ENCODE measurements around the gene MBD2.
A peak's percentile ranks its signal among the peaks of the same experiment; 100 is the strongest.
"Not testable (repeated sequence)": the region's sequence is repeated elsewhere in the genome, so short reads cannot be mapped to it uniquely, and the experiment has no call there.

MBD2 gene

DNA sequence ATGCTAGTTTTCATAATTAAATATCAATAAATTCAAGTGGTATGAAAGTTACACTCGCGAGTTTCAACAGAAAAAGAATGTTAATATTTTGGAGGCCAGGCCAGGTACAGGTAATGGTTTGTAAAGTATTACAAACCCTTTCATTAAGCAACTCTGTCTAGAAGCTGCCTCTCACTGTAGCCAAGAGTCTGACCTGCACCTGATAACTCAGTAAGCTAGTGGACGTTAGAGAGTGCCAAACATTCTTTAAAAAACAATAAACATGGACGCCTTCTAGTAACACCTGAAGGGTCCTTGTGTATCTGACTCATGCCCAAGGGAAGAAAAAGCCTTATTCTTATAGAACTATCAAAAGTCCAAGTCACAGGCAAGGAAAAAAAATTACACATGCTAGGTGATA lies 70.2 kb downstream of the MBD2 start:
- no peak for FAIRE-seq
- DNase-seq (ENCODE audit: low spot score) = no peak

GRCh38 chr18:54151376-54151775 lies 73.1 kb downstream of the MBD2 start:
- FAIRE-seq (no peak), DNase-seq (ENCODE audit: low spot score) (no peak)

- no peak for FAIRE-seq
- DNase-seq (ENCODE audit: low spot score) = no peak
Observed at GRCh38 chr18:54150226-54150625, 74.2 kb downstream of the MBD2 start.

DNA sequence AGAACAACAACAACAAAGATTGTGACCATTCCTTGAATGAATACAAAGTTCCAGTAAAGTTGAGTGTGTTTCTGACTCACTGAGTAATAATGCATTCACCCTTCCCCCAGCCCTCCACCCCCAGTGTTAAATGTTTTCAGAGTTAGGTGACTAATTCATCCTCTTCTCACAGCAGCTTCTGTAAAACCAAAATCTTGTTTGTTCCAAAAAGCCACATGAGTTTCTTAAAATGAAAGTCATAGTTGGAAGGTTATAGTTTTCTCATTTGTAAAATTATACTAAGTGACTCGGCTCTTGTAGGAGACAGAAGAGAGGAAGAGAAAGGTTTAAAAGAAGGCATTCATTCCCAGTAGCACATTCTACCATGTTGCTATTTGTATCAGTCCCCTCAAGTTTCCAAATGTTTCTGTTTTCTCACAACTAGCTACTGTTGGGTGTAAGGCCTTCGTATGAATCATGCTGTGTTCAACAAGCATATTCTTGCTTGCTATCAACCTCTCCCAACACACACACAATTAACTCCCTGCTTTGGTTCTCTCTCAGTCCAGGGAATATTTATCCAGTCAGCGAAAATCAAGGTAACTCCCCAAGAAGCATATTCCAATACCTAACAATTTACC lies 75.3 kb downstream of the MBD2 start:
- FAIRE-seq (peak; percentile 91), DNase-seq (ENCODE audit: low spot score) (peak; percentile 60)

DNA sequence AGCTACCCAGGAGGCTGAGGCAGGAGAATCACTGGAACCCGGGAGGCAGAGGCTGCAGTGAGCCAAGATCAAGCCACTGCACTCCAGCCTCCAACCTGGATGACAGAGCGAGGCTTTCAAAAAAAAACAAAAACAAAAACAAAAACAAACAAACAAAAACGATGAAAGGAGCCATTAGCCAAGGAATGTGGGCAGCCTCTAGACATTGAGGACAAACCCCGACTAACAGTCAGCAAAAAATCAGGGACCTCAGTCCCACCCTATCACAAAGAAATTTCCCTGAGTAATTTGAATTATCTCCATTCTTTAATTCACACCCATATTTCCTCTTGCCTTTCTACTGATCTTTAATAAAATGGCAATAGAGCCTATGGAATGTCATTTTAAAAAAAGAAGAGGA lies 75.8 kb downstream of the MBD2 start:
- DNase-seq (ENCODE audit: low spot score) = no peak
- FAIRE-seq = no peak

DNA sequence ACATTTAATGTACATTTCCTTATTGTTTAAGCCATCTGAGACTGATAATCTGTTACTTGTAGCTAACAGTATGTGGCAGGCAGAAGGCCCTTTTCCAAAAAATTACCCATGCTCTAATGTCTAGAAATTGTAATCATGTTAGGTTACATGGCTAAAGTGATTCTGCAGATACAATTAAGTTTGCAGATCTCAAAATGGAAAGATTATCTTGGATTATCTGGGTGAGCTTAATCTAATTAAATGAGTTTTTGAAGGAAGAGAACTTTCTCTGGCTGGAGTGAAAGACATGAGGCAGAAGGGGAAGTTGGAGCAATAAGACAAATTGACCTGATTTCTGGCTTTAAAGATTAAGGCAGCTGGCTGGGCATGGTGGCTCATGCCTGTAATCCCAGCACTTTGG lies 76.3 kb downstream of the MBD2 start:
- DNase-seq (ENCODE audit: low spot score) (no peak), FAIRE-seq (no peak)

- DNase-seq (ENCODE audit: low spot score) (no peak), FAIRE-seq (no peak)
Observed at GRCh38 chr18:54147439-54147838, 77.0 kb downstream of the MBD2 start.

DNA sequence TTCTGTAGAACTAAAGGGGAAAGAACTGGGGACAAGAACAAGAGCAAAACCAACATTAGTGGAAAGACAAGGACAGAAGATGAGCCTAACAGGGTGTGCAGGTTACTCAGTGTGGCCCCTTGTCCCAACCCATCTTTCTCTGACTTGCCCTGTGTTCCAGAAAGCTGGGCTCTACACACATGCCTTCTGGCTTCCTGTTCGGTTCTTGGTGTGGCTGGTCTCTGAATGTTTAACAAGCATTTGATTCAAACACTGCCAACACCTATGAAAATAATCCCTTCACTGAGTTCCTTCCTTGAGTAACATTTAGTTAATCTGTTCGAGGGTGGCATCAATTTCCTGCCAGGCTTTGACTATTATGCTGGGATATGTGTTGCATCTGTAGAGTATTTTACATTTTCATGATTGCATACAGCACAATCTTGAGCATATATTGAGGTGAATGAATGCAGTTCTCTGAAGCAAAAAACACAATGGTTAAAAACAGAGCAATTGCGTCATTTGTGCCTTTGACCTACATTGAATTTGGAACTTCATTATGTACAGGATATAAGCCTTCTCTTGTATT lies 83.3 kb downstream of the MBD2 start:
- DNase-seq (ENCODE audit: low spot score) (no peak), FAIRE-seq (no peak)

- FAIRE-seq (no peak), DNase-seq (ENCODE audit: low spot score) (no peak)
Observed at GRCh38 chr18:54140641-54141040, 83.8 kb downstream of the MBD2 start.

GRCh38 chr18:54135216-54135615 lies 89.3 kb downstream of the MBD2 start:
- FAIRE-seq (no peak), DNase-seq (ENCODE audit: low spot score) (no peak)

DNA sequence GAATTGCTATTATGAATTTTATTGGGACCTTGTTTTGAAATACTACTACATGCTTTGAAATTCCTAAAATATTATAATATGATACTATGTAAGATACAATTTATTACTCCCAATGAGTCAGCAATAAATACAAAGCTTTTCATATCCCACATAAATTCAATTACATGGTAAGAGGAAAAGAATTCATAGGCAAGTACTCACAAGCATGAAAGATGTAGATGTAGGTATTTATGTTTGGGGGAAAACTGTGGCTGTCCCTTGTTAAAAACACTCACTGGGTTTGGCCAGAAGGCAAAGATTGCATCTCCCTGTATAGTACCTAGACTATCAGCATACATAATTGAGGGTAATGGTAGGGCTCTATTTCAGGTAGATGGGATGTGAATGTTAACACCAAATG lies 90.4 kb downstream of the MBD2 start:
- no peak for FAIRE-seq
- DNase-seq (ENCODE audit: low spot score) = no peak

- FAIRE-seq = no peak
- no peak for DNase-seq (ENCODE audit: low spot score)
Observed at GRCh38 chr18:54130631-54131030, 93.8 kb downstream of the MBD2 start.

DNA sequence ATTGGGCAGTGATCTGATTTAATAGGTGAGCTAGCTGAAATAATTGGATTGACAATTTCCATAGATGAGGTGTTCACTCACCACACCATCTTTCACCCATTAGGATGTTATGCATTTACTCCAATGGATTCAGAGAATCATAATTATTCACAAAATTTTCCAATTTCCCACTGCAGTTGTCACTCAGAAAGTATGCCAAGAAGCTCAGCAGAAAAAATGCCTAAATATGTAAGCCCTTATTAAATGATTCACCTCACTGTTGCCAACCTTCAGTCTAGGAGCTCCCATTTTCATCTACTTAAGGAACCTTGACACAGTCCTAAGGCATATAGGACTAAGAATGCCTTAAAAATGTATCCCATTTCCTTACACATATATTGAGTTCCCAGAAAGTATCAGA lies 94.3 kb downstream of the MBD2 start:
- no peak for FAIRE-seq
- no peak for DNase-seq (ENCODE audit: low spot score)

DNA sequence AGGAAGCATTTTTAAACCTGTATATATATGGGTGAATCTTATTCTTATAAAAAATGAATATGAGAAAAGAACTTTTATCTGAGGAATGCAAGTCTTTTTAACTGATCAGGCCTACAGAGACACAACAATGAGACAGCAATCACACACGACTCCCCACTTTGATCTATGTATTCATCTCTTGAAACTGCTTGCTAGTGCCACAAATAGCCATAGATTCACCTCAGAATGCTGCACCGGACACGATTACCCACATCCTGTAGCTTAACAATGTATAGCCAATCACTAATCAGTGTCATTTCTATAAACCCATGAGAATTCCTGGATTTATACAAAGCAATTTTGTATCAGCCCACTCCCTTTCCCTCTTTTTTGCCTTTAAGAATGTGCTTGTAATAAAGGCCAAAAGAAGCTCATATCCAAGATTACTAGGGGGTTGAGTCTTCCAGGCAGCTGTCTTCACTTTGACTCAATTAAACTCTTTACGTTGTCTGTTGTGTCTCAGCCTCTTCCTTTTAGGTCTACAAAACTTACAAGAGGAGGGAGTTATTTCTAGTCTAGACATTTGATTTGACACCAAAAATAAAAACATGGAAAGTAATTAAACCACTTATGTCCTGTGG lies 94.9 kb downstream of the MBD2 start:
- FAIRE-seq = no peak
- DNase-seq (ENCODE audit: low spot score) = no peak

DNA sequence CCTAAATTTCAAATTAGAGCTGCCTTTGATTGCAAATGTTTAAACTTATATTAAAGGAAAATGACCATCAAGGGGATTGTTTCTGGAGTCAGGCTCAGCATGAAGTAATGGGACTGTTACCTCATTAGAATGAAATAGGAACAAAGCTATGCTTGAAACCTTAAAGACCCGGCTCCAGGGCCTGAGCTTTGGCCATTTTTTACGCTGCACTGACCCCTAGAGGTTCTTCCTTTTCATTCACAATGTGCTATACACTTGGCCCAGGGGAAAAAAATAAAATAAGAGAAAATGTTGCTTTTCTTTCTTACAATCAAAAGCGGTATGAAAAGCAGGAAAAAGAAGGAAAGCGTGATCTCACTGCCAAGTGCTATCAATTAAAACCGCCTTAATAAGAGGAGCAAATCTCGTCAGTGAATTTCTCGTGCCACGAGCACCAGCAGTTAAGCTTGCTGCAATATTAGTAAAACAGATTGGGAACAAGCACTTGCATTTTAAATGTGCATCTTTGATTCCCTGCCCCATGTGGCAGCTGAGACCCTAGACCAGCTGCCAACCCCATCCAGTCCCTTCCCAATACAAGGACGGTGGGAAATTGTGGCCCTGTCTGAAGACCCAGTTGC lies 96.6 kb downstream of the MBD2 start:
- DNase-seq (ENCODE audit: low spot score) = peak; percentile 7
- FAIRE-seq = no peak

DNA sequence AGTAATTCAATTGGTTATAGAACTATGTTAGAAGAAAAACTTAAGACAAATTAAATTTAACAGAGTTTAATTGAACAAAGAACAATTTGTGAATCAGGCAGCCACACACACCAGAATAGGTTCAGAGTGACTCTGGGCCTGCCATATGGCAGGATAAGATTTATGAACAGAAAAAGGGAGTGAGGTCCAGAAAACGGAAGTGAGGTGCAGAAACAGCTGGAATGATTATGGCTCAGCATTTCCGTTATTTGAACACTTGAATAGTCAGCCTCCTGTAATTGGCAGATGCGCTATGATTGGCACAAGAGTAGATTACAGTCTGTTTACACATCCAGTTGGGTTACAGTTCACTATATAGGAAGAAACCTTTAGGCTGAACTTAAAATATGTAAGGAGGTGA lies 99.0 kb downstream of the MBD2 start:
- FAIRE-seq = no peak
- no peak for DNase-seq (ENCODE audit: low spot score)

DNA sequence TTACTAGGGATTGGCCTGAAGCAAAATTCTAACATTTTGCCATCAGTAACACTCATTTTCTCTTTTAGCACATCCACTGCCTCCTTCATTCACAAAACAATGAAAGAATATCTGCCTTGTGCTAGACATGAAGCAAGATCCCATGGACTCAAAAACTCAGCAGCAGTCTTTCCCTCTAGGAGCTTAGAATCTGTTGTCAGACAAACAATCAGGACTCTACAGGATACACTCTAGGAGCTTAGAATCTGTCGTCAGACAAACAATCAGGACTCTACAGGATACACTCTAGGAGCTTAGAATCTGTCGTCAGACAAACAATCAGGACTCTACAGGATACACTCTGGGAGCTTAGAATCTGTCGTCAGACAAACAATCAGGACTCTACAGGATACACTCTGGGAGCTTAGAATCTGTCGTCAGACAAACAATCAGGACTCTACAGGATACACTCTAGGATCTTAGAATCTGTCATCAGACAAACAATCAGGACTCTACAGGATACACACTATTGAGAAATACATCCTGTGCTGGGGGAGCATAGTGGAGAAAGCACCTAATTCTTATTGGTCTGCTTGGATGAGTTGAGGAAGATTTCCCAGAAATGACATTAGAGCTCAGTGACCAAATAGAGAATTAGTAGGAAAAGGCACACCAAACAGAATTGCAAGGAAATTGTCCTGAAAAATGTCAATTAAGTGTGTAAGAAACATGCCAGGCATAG lies 100.6 kb downstream of the MBD2 start:
- FAIRE-seq; DNase-seq (ENCODE audit: low spot score): not testable (repeated sequence)

- DNase-seq (ENCODE audit: low spot score) (peak; percentile 35), FAIRE-seq (peak; percentile 70)
Observed at GRCh38 chr18:54119524-54120019, 104.9 kb downstream of the MBD2 start.

DNA sequence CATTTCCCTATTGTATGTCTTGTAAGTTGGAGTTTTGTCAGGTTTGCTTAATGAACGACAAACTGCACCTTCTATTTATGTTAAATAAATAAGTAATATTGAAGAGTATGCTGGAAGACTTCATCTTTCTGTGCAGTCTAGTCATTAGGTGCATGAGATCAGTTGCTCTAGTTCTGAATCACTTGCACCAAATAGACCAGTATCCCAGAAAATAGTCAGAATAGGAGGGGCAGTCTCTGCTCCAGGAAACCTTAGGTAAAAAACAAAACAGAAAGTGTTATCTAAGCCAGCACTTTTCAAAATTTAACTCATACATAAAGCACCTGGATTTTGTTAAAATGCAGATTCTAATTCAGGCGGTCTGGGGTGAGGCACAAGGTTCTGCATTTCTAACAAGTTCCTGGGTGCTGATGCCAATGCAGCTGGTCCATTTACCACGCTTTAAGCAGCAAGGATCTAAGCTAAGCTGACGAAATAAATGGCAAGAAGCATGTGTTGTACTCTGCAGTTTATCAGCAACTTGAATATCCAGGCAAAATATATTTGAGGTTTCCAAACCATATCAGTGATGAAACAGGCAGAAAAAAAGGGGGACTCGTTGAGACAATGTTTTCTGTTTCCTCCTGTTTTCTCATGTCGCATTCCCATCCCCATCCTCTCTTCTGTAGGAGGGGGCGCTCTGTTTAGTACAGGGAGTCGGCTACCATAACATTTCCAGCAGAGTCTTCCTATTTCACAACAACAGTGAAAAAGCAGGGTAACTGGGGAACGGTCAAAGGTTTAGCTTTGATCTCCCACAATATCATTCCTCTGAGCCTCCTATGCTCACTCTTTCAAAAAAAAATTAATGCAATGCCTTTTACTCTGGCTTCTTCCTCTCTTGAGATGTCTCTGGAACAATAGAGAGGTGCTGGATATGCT lies 106.4 kb downstream of the MBD2 start:
- DNase-seq (ENCODE audit: low spot score) = no peak
- FAIRE-seq = no peak

GRCh38 chr18:54116541-54117257 lies 107.8 kb downstream of the MBD2 start:
- no peak for FAIRE-seq

More at GRCh38 chr18:54116541-54117257, 107.8 kb downstream of the MBD2 start:
- DNase-seq (ENCODE audit: low spot score) = no peak

All from RCC 7860 (cell line).